Suprapubic skin (tissue), 4 donors: Measurements from ENCODE around the gene GPR33. TPM values are rescaled to one million over a fixed set of nuclear protein-coding genes. Genes with fewer than 3 reads are reported as not detected.

ENCODE experiments used
- DNase-seq, 2 donors: peaks; one replicate each; pipeline ENCODE4 v3.0.0-alpha.2; 2019; ENCODE audit warnings: low spot score in 2 of 2
- H3K27ac ChIP-seq: fragments of 200-600 bp; sonication (generic); one replicate; pipeline ENCODE4 v1.5.1; 2019
- H3K27me3 ChIP-seq: fragments of 200-600 bp; sonication (generic); one replicate; pipeline ENCODE4 v1.5.1; 2019
- H3K36me3 ChIP-seq: fragments of 200-600 bp; sonication (generic); one replicate; pipeline ENCODE4 v1.5.1; 2019
- H3K4me1 ChIP-seq: fragments of 200-600 bp; sonication (generic); one replicate; pipeline ENCODE4 v1.5.1; 2019
- H3K4me3 ChIP-seq: fragments of 200-600 bp; sonication (generic); one replicate; pipeline ENCODE4 v1.5.1; 2019; ENCODE audit warnings: mild to moderate bottlenecking
- H3K9me3 ChIP-seq: fragments of 200-600 bp; sonication (generic); one replicate; pipeline ENCODE4 v1.5.1; 2019
- CTCF ChIP-seq, 2 donors: fragments of 200-600 bp in 1 of 2; fragments of 450-650 bp in 1 of 2; sonication (generic) in 1 of 2; IDR thresholded peaks; one replicate each; pipeline ENCODE4 v1.5.1; 2016 to 2019; ENCODE audit warnings: antibody characterized with exemption in 2 of 2, mild to moderate bottlenecking in 1 of 2, moderate library complexity in 1 of 2
- EP300 ChIP-seq: sonication (generic); formaldehyde crosslinking; IDR thresholded peaks from one replicate; pipeline ENCODE4 v1.6.1; 2017; ENCODE audit warnings: antibody characterized with exemption
- POLR2A ChIP-seq, 2 donors: fragments of 450-650 bp; IDR thresholded peaks; one replicate each; pipeline ENCODE4 v1.6.1; 2017; ENCODE audit warnings: antibody characterized with exemption in 2 of 2, mild to moderate bottlenecking in 2 of 2, moderate library complexity in 2 of 2
- POLR2AphosphoS5 ChIP-seq, 3 donors: sonication (generic); formaldehyde crosslinking; IDR thresholded peaks; one replicate each; pipeline ENCODE4 v1.6.1; 2017; ENCODE audit warnings: antibody characterized with exemption in 3 of 3
- WGBS: methylation state at CpG from one replicate; pipeline ENCODE4 v1.1.5; 2018; 5-methylcytosine and 5-hydroxymethylcytosine counted together
- total RNA-seq, 4 donors: library from RNA; depleted of rRNA; stranded (reverse); fragments of >200 nt; gene quantifications; one replicate each; pipeline ENCODE4 v1.1.0, GENCODE V29; 2016

Gene GPR33
- total RNA-seq, 4 donors from 2014 or later: not detected

GRCh38 chr14:31449136-31449535 is 38.7 kb downstream of the GPR33 start:
- no peaks in the 10 kb centered on the region for H3K9me3 ChIP-seq
- DNase-seq: no peak
- TF ChIP-seq CTCF (IDR thresholded peaks at IDR 0.05) (no peak), POLR2A (IDR thresholded peaks at IDR 0.05) (no peak), EP300 (no peak), POLR2AphosphoS5 (IDR thresholded peaks at IDR 0.05) (no peak)
- WGBS: 72% methylated on average over 8 of the region's 8 CpGs
- H3K36me3 ChIP-seq: peaks cover 29% of the 10 kb centered on the region
- H3K4me1 ChIP-seq: peaks cover 3% of the 10 kb centered on the region
- H3K4me3 ChIP-seq: no peak overlapping the region
- H3K27ac ChIP-seq: no peak overlapping the region
- H3K27me3 ChIP-seq: no peaks in the 10 kb centered on the region

GRCh38 chr14:31445703-31446102 is 42.1 kb downstream of the GPR33 start:
- 78% methylated on average over 1 of the region's 1 CpG for WGBS
- no peaks in the 10 kb centered on the region for H3K9me3 ChIP-seq
- no peak for DNase-seq
- H3K4me3 ChIP-seq: no peak overlapping the region
- H3K27me3 ChIP-seq: no peaks in the 10 kb centered on the region
- peaks cover 10% of the 10 kb centered on the region for H3K36me3 ChIP-seq
- H3K4me1 ChIP-seq: peaks cover 5% of the 10 kb centered on the region
- TF ChIP-seq POLR2AphosphoS5 (IDR thresholded peaks at IDR 0.05) (no peak), EP300 (no peak), CTCF (IDR thresholded peaks at IDR 0.05) (no peak), POLR2A (IDR thresholded peaks at IDR 0.05) (no peak)
- H3K27ac ChIP-seq: no peak overlapping the region

GRCh38 chr14:31442284-31442683 is 45.6 kb downstream of the GPR33 start:
- Histone ChIP-seq H3K27ac (peak overlapping the region; percentile 41), H3K27me3 (no peaks in the 10 kb centered on the region), H3K4me1 (peaks cover 5% of the 10 kb centered on the region), H3K9me3 (no peaks in the 10 kb centered on the region), H3K36me3 (peaks cover 3% of the 10 kb centered on the region), H3K4me3 (no peak overlapping the region)
- no peak for DNase-seq
- TF ChIP-seq POLR2AphosphoS5 (IDR thresholded peaks at IDR 0.05) (no peak), CTCF (IDR thresholded peaks at IDR 0.05) (no peak), POLR2A (IDR thresholded peaks at IDR 0.05) (no peak), EP300 (no peak)
- WGBS: 88% methylated on average over 6 of the region's 6 CpGs

- TF ChIP-seq CTCF (IDR thresholded peaks at IDR 0.05): no peak
- TF ChIP-seq POLR2AphosphoS5 (IDR thresholded peaks at IDR 0.05): no peak
- no peak for TF ChIP-seq POLR2A (IDR thresholded peaks at IDR 0.05)
- no peak for TF ChIP-seq EP300
Observed at GRCh38 chr14:31441273-31442111, 46.3 kb downstream of the GPR33 start.

GRCh38 chr14:31440280-31440679 is 47.6 kb downstream of the GPR33 start:
- no peaks in the 10 kb centered on the region for H3K27me3 ChIP-seq
- H3K36me3 ChIP-seq: no peaks in the 10 kb centered on the region
- no peak overlapping the region for H3K4me3 ChIP-seq
- DNase-seq: no peak
- TF ChIP-seq POLR2AphosphoS5 (IDR thresholded peaks at IDR 0.05): no peak
- TF ChIP-seq POLR2A (IDR thresholded peaks at IDR 0.05): no peak
- TF ChIP-seq CTCF (IDR thresholded peaks at IDR 0.05): no peak
- TF ChIP-seq EP300: no peak
- no peaks in the 10 kb centered on the region for H3K9me3 ChIP-seq
- peaks cover 12% of the 10 kb centered on the region for H3K4me1 ChIP-seq
- no peak overlapping the region for H3K27ac ChIP-seq

More at GRCh38 chr14:31441273-31442111, 46.3 kb downstream of the GPR33 start:
- Histone ChIP-seq H3K9me3 (no peaks in the 10 kb centered on the region), H3K4me1 (peaks cover 5% of the 10 kb centered on the region), H3K27me3 (no peaks in the 10 kb centered on the region), H3K36me3 (peaks cover 3% of the 10 kb centered on the region), H3K27ac (peak overlapping the region; percentile 41), H3K4me3 (no peak overlapping the region)
- 56% methylated on average over 6 of the region's 7 CpGs for WGBS
- no peak for DNase-seq
